GM18519 (cell line): Measurements from ENCODE around the gene NECTIN1.

Source experiments
- ATAC-seq: cut with Tn5 transposase; IDR thresholded peaks from one replicate; pipeline ENCODE4 v1.9.1; 2021; ENCODE audit warnings: mild to moderate bottlenecking, moderate library complexity; ENCODE audit not compliant: unreplicated experiment, low FRiP score

Gene NECTIN1

DNA sequence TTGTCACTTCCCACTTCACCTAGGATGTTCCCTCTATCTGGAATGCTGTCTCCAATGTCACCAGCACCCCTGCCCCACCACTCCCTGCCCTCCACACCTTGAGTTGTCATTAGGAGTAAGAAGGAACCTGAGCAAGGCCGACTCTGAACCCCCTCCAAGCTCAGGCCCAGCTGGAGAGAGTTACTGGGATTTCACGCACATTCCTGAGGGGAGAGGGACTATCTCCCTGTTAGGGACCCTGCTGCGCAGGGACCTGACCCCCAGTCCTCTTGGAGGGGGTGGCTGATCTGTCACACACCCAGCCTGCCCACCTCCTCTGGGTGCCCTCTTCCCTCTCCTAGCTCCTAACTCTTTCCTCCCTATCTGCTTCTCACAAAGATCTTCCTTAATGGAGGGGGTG is 81.7 kb downstream of the NECTIN1 start:
- no peak for ATAC-seq

DNA sequence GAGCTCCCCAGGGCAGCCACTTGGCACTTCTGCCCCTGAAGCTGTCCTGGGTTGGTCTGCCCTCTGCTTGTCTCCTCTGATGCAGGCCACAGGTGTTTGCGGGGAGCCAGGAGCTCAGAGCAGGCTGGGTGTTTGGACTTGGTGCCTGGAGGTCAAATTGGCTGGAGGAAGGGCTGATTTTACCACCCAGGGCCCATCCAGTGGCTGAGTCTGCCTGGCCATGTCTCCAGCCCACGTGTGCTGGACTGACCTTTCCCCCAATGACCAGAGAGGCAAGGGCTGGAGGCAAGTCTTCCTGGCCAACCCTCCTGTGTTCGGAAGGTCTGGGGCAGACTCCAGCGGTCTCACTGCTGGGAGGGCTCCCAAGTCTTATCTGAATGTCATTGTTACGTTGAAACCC is 84.0 kb downstream of the NECTIN1 start:
- ATAC-seq: no peak

DNA sequence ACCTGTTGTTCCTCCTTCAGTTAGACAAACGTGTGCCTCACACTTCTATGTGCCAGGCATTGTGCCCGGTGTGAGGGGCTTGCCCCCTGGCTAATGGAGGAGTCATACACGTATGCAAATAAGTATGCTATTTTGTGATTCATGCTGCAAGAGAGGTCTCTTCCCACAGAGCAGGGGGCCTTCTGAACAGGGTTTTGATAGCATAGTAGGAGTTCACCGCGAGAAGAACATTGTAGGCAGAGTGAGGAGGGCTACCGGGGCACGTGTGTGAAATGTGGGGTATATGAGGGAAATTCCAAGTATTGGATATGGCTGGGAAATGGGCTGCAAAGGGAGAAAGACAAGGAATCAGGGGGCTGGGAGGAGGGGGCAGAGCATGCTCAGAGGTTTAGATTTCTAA is 84.5 kb downstream of the NECTIN1 start:
- no peak for ATAC-seq

- ATAC-seq: no peak
These were observed 85.1 kb downstream of the NECTIN1 start for GRCh38 chr11:119643876-119644225.

- ATAC-seq: no peak
These were observed 85.7 kb downstream of the NECTIN1 start for GRCh38 chr11:119643212-119643875.

DNA sequence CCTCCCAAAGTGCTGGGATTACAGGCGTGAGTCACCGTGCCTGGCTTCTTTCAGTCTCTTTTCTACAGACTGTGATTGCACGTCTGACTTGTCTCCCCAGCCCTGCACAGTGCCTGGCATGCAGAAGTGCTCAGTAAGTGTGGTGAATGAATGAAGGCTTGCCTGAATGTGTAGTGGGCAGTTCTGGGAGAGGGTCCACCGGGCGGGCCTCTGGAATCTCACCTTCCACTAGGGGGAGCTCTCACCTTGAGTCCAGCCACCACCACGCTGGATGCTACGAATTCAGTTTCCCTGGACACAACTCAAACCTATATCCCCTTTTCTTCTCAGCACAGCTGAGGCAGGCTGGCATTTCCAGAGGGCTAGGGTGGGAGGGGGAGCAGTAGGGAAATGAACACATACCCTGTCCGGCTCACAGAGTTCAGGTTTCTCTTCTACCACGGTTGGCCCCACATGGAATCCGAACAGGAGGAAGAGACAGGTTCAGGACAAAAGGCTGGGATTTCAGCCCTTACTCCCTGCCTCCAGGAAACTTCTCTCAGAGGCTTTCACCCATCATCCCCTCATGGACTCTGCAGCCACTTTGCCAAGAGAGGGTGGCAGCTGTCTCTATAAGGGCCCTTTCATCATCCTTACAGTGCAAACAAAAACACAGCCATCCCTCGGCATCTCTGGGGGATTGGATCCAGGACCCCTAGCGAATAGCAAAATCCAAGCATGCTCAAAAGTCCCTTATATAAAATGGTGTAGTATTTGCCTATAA is 86.8 kb downstream of the NECTIN1 start:
- no peak for ATAC-seq

DNA sequence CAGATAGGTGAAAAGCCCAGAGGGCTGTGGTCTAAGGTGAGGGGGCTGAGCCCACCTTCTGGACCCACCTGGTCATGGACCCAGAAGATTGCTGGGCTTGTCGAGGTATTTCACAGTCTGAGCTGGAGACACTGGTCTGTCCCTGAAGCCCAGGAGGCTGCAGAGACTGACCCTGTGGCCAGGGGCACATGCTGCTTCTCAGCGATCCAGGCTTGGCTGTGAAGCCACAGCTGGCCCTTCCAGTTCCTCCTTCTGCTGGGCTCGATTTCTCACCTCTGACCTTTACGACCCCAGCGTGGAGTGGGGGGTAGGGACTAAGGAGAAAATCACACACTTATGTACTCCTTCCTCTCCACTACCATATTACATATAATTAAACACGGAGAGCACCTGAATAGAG is 88.5 kb downstream of the NECTIN1 start:
- no peak for ATAC-seq

- no peak for ATAC-seq
These were observed 89.3 kb downstream of the NECTIN1 start for GRCh38 chr11:119639642-119640205.

GRCh38 chr11:119638851-119639250 is 90.1 kb downstream of the NECTIN1 start:
- ATAC-seq: no peak

GRCh38 chr11:119637481-119637880 is 91.5 kb downstream of the NECTIN1 start:
- ATAC-seq: no peak

- no peak for ATAC-seq
These were observed 93.2 kb downstream of the NECTIN1 start for GRCh38 chr11:119635776-119636175.

- ATAC-seq: no peak
These were observed 93.8 kb downstream of the NECTIN1 start for GRCh38 chr11:119635041-119635740.

DNA sequence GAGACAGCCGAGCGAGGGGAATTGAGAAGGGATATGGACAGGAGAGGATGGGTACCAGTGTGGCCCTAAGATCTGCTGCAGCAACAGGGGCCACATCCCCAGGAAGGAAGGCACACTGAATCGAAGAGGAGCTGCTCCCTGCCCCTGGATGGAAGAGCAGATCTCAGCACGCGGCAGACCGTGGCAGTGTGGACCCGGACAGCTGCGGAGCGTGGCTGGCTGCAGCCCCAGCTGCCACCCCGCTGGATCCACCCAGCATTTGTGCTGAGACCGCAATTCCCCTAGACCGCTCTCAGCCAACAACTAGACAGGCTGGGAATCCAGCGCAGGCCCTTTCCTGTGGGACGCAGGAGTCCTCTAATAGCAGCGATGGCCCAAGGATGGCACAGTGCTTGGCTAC is 94.7 kb downstream of the NECTIN1 start:
- no peak for ATAC-seq

DNA sequence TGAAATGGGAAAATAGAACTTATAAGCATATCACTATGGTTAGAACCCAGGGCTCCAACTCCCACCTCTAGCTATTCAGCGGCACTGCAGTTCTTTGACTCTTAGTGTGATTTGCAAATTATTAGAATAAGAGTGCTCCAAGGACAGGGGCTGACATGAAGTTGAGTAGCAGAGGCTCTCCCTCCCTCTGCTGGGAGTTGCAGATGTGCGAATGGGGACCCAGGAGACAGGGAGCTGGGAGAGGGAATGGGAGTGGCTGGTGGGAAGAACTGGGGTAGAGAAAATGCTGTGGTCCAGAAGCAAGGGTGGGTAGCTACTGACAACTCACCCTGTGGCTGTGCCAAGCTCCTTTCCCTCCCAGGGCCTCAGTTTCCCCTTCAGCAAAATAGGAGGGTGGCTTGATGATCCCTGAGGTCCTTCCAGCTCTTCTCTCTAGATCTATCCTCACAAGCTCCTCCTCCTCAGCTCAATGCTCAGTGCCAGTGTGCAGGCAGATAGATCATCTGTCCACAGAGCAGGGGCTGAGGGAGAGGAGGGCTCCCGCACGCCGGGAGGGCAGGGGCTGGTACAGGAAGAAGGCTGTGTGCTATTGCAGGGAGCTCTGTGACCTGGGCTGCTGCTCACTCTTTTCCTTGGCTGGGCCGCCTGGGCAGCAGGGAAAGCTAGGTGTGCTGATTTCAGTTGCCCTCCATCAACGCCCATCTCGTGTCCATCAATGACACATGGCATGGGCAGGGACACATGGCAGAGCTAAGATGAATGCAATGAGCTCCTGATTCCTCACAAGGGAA is 99.0 kb downstream of the NECTIN1 start:
- no peak for ATAC-seq

DNA sequence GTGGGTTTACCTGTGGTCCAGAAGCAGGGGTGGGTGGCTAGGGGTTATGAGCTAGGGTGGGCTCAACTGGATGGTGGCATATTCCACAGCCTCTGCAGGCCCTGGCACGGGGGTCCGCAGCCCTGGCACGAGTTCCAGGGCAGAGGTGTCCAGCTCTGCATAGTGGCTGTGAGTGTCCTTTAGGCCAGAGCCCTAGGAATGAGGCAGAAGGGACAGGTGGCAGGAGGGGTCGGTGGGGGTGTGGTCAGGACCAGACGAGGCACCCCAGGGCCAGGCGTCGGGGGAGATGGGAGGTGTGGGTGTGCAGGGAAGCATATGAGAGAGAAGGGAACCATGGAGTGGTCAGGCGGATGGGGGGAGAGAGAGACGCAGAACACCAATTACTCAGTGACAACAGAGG is 99.9 kb downstream of the NECTIN1 start:
- no peak for ATAC-seq

- no peak for ATAC-seq
These were observed 101.7 kb downstream of the NECTIN1 start for GRCh38 chr11:119627286-119627685.

DNA sequence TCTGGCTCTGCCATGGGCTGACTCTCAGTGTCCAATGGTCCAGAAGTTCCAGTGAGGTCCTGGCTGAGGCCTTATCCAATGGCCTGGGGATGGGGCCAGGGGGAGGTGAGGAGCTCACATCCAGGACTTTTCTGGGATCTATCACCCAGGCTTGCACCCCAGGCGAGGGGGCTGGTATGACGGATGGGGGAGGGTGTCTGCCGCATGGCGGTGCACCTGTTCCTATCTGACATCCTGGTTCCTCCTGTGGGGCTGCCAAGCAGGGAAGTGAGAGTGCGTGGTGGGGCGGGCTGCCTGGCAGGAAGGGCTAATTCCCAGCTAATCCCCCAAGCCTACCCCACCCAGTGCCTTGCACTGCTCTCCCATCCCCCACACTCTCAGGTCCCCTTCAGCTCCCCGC is 102.1 kb downstream of the NECTIN1 start:
- ATAC-seq: no peak

- ATAC-seq: no peak
These were observed 102.7 kb downstream of the NECTIN1 start for GRCh38 chr11:119626197-119626841.

DNA sequence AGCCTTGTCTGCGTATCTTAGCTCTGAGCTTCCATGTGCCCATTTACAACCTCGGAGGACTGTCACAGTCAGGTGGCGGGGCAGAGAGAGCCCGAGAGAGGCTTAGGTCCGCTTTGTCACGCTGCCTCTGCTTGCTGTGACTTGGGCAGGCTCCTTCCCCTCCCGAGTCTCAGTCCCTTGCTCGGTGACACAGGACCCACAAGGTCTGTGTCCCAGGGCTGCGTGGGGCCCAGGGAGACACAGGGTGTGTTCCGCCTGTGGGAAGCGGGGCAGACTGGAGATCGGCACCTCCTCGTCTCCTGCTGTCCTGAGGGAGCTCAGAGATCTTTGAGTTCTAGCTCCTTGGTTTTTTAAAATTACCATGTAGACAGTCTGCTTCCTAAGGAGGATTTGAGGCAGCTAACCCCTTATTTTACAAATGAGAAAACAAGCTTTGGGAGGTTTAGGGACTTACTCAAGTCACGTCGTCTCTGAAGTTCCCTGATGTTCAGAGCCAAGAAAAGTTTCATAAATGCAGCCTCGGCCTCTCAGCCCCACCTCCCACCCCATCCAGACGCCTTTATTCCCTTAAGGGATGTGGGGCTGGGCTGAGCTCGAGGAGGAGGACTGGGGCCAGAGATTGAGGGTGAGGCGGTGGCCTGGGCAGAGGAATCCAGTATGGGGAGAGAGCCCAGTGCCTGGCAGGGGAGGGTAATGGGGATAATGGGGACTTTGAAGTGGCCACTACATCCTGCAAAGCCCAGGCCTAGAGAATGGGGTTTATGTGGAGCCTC is 103.6 kb downstream of the NECTIN1 start:
- ATAC-seq: no peak
